HG02884 (cell line): ENCODE results near the gene HOXC9.

ENCODE experiments used
- ATAC-seq: cut with Tn5 transposase; IDR thresholded peaks from one replicate; pipeline ENCODE4 v1.9.1; 2021; ENCODE audit warnings: mild to moderate bottlenecking, moderate library complexity; ENCODE audit not compliant: unreplicated experiment

HOXC9 gene

DNA sequence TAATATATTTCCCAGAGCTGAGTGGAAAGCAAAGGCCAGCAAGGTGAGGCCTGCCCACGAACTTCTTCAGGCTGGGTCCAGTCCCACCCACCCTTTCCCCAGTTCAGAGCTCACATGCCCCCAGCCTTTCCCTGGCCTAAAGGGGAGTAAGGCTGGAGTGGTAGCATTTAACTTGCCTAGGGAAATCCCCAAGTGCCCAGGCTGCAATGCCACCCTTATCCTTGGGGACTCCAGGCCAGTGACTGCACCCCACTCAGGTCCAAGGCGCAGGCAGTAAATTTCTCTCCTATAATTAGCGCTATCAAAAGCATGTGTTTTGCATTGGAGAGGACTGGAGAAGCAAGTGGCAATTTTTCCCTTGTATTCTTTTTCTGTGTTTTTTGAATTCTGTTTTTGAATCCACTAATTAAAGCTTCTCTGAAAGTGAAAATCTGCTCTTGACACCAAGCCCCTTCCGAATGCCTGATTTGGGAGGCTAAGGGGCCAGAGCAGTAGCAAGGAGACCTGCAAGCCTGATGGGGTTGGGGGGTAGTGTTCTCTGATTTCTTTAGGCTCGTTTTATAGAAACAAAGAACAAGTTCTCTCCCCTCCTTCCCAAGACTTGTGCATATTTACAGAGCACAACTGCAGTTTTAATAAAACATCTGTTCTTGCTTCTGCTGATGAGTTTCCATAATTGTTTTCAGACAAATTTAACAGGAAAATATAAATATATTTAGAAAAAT is 24.8 kb downstream of the HOXC9 start:
- no peak for ATAC-seq

DNA sequence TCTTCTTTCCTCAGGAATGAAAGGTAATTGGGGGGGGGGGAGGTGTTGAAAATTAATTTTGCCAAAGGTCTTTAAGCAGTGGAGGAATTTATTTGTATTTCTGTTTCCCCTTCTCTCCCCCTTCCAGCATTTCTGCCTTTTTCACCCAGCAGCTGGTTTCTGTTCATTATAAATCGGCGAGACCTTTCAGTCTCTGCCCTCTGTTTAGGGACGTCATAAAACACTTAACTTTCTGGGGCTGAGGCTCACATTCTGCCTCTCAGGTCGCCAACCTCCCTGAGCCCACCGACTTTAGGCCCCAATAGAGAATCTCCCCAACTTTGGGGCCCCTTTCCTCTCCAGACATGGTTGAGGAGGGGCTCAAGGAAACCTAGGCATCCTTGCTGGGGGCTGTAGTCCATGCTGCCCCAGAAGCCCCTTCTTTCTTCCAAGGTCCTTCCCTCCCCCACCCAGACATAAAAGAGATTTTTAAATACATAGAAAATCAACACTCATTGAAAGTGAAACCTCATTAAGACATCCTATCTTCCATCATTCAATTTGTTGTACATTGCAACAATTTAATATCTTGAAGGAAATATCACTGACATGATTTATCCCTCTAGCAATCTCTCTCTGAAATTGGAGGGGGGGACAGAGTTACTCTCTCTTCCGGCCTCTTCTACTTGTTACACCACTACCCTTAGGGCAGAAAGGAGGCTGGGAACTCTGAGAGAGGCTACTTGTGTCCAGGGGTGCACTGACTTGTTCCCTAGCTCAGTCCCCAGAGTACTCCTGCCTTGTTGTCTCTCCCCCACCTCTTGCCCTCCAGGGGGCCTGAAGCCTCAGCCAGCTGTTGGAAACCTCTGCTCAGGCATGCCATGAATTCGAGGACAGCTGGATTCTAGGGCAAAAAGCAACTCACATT is 25.8 kb downstream of the HOXC9 start:
- ATAC-seq: no peak

DNA sequence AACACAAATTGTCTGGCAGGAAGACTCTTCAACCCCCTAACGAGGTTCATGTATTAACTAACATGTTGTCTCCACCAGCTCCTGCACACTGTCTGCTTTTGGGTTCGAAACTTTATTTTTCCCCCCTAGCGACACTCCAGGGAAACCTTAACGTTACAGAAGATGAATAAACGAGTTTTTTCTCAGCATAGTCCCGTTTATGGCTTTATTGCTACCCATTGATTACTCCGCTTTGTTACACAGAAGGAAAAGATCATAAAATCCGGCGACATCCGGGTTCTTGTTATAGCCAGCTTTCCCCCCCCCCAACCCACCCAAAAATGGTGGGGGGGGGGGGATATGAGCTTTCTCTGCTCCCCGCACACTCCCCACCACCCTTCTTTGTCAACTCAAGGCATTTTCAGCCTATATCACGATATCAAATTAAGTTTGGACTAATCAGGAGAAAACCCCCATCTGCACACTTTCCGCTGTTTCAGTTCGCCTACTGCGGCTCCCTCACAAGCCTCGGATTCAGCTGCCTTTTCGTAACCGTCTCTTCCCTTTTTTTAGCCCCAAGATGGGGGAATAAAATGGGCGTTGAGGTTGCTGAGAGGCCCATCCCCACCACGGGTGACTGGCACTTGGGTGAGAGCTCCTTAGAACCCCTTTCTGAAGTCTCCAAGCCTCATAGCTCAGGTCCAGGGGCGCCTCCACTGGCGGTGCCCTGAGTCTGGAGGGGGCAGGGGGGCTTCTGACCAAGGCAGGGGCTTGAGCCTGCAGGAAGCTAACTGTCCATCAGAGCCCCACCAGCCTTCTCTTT is 26.9 kb downstream of the HOXC9 start:
- no peak for ATAC-seq

DNA sequence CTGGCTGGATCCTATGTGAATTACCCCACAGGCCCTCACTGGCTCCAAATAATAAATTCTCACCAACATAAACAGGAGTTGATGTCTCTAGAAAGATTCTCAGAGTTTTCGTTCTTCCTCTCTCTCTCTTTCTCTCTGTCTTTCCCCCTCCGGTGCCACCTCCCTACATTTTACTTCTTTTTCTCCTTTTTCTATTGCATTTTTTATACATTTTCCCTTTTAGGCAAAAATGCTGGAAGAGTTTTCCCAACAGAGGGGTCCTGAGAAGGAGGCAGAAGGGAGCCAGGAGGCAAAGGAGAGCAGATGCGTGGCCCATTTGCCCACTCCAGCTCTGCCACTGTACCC is 27.5 kb downstream of the HOXC9 start:
- ATAC-seq: no peak

DNA sequence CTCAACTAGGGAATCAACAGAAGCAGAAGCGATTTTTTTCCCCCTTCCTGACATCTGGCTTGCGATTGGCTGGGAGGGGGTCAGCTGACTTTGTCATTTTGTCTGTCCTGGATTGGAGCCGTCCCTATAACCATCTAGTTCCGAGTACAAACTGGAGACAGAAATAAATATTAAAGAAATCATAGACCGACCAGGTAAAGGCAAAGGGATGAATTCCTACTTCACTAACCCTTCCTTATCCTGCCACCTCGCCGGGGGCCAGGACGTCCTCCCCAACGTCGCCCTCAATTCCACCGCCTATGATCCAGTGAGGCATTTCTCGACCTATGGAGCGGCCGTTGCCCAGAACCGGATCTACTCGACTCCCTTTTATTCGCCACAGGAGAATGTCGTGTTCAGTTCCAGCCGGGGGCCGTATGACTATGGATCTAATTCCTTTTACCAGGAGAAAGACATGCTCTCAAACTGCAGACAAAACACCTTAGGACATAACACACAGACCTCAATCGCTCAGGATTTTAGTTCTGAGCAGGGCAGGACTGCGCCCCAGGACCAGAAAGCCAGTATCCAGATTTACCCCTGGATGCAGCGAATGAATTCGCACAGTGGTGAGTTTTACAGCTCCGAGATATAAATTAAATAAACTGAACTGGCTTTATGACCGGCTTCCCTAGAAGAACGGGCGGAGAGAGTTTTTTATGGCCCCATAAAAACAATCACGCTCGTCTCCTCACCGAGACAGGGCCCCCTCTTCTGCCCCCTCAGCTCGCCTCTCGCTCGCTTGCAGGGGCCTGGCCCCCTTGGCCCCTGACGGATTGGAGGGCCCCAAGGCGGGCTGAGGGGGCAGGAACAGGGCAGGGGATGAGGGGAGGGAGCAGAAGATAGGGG is 28.6 kb downstream of the HOXC9 start, which contains the start of gene HOXC6:
Gene HOXC6, plus strand, starts transcription at position 127 of the 888 bp plus-strand sequence. Its CDS starts 82 bp downstream, at position 209.
- no peak for ATAC-seq

DNA sequence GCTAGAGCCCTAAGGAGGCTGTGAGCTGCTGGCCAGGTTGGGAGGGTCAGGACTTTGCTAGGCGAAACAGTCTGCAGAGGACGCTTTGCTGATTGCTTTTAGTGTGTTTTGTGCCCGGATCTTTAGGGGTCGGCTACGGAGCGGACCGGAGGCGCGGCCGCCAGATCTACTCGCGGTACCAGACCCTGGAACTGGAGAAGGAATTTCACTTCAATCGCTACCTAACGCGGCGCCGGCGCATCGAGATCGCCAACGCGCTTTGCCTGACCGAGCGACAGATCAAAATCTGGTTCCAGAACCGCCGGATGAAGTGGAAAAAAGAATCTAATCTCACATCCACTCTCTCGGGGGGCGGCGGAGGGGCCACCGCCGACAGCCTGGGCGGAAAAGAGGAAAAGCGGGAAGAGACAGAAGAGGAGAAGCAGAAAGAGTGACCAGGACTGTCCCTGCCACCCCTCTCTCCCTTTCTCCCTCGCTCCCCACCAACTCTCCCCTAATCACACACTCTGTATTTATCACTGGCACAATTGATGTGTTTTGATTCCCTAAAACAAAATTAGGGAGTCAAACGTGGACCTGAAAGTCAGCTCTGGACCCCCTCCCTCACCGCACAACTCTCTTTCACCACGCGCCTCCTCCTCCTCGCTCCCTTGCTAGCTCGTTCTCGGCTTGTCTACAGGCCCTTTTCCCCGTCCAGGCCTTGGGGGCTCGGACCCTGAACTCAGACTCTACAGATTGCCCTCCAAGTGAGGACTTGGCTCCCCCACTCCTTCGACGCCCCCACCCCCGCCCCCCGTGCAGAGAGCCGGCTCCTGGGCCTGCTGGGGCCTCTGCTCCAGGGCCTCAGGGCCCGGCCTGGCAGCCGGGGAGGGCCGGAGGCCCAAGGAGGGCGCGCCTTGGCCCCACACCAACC is 29.8 kb downstream of the HOXC9 start:
- ATAC-seq: no peak

DNA sequence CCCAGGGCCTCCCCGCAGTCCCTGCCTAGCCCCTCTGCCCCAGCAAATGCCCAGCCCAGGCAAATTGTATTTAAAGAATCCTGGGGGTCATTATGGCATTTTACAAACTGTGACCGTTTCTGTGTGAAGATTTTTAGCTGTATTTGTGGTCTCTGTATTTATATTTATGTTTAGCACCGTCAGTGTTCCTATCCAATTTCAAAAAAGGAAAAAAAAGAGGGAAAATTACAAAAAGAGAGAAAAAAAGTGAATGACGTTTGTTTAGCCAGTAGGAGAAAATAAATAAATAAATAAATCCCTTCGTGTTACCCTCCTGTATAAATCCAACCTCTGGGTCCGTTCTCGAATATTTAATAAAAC is 30.5 kb downstream of the HOXC9 start:
- ATAC-seq: no peak

DNA sequence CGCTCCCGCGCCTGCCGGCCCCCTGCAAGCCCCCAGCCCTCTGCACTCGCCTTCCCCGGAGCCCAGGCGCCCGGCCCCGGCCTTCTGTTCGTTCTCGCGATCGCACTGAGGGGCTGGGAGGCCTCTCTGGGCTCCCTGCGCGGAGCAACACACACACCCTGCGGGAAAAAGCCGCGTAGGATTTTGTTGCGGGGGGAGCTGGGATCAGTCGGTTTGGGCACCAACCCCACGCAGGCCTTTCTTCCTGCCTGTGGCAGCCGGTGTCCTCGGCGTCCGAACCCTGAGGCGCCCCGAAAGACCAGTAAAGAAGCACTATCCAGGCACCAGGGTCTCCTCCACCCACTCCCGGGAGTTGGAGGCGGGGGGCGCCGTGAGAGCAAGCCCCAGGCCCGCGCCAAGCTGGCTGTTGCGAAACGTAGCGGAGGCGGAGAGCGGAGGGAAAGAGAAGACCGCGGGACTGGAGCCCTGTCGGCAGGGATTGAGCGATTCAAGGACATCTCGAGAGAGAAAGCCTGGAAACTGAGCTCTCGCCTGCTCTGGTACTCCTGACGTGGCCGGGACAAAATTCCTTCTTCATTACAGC is 31.0 kb downstream of the HOXC9 start:
- ATAC-seq: no peak

DNA sequence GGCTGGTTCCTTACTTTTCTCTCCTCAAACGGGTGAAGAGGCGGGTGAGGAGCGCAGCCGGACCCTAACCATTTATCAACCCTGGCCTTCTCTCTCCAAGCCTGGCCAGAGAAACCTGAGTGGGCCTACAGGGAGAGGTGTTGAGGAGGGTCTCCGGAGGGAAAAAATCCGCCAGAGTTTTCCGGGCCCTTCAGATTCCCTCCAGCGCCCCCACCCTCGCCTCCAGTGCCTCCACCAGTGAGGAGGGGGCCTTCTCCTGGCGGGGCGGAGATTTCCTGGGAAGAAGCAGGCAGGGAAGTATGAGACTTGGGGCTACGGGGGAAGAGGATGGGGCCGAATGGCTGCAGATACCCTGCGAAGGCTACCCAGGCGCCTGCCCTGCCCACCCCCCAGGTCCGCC is 31.5 kb downstream of the HOXC9 start:
- no peak for ATAC-seq

DNA sequence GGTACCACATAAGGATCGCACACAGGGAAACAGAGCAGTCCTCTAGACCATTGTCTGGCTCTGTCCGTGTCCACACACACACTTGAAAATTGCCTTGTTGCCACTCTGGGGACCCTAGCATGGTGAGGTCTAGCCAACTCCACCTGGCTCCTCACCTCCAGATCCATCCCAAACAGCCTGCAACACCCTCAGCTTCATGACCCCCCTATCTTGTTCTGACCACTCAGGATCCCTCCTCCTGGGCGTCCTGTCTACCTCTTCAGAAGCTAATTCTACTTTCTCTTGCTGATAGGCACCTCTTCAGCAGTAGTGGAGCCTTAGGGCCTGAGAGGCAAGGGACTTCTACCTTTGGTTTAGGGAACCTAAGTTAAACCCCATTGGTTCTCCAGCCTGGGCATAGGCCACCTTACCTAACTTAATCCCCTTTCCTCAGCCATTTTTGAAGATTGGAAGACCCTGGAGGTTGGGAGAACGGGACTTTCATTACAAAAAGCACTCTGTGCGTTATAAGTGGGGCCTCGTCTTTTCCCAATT is 32.2 kb downstream of the HOXC9 start:
- no peak for ATAC-seq

DNA sequence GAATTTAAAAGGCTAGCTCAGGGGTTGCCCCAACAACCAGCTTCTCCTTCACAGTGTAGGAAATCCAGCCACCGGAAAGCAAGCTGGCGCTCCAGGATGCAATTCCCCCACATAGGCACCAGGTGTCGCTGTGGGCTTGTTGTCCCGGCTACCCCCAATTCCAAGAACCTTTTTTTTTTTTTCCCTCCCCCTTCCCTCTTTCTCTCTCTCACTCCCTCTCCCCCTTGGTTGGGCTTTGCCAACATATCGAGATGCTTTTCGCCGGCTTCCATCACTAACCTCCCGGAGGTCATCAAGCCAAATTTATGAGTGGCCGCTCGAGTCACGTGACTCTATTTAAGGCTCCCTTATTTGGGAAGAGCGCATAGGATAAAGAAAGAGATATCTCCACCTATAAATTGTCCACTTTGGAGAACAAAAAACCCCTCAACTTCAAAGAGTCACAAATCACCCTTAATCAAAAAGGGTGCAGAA is 32.7 kb downstream of the HOXC9 start, which contains the start of gene HOXC5:
Gene HOXC5, plus strand, starts transcription at position 424 of the 474 bp plus-strand sequence. CDS start 73 bp downstream, outside the sequence.
- ATAC-seq: no peak

DNA sequence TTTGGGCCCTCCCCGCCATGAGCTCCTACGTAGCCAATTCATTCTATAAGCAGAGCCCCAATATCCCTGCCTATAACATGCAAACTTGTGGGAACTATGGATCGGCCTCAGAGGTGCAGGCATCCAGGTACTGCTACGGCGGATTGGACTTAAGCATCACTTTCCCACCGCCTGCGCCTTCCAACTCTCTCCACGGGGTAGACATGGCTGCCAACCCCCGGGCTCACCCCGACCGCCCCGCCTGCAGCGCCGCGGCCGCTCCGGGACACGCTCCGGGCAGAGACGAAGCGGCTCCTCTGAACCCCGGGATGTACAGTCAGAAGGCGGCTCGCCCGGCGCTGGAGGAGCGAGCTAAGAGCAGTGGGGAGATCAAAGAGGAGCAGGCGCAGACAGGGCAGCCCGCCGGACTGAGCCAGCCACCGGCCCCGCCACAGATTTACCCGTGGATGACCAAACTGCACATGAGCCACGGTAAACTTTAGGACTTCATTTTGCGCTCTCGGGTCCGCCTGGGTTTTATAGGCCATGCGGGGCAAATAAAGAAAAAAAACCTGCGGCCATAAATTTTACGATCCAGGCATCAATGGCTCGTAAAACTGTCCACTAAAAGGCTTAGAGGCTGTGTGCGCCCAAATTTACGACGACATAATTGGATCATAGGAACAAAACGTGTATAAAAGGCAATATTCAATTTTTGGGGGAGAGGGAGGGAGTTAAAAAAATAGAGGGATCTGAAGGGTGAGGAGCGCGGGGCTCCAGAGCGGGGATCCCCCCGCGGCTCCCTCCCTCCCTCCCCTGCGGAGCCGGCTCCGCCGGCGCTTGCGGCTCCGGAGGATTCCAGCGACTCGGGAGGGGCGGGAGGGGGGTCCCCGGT is 33.4 kb downstream of the HOXC9 start:
- no peak for ATAC-seq

DNA sequence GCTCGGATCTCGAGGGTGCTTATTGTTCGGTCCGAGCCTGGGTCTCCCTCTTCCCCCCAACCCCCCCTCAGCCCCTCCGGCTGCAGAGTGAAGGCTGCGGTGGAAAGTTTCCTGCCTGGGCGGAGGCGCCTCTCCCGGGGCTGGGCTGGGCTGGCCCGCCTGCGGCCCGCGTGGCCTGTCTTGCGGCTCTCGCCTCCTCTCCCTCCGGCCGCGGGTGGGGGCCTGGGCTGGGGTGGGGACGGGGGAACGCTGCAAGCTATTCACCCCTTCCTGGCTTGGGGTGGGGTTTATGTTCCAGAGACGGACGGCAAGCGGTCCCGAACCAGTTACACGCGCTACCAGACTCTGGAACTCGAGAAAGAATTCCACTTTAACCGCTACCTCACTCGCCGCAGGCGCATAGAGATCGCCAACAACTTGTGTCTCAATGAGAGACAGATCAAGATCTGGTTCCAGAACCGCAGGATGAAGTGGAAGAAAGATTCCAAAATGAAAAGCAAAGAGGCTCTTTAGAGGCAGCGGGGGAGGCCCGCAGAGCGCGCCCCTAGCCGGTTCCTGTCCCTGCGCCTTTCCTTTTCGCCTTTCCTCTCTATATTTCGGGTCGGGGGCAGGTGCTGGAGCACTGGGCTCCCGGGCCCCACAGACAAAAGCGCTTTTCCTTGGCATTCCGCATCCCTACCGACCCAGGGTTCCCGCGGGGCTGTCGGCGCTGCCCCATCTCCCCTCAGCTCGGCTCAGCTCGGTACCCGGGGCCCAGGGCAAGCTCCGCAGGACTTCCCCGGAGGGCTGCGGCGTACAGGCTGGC is 34.2 kb downstream of the HOXC9 start:
- no peak for ATAC-seq

DNA sequence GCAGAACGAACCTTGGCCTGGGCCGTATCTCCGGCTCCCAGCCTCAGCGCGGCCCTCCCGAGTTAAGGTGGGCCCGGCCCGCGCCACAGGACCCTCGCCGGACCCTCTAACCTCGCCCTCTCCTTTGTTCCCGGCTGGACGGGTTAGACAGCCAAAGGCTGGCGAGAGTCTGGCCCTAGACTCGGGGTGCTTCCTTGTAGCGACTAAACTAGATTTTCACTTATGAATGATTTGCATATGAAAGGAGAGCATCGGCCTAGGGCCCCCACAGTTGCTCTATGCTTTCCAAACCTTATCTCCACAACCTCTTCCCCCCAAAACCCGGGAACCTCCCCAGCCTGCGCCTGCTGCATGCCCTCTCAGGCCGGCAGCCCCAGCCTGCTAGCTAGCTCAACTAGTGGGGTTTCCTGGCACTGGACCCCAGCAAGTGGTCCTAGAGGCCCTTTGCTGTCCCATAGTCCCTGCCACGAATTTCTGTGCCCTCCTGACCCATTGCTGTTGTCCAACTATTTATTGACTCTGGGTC is 34.9 kb downstream of the HOXC9 start:
- no peak for ATAC-seq

DNA sequence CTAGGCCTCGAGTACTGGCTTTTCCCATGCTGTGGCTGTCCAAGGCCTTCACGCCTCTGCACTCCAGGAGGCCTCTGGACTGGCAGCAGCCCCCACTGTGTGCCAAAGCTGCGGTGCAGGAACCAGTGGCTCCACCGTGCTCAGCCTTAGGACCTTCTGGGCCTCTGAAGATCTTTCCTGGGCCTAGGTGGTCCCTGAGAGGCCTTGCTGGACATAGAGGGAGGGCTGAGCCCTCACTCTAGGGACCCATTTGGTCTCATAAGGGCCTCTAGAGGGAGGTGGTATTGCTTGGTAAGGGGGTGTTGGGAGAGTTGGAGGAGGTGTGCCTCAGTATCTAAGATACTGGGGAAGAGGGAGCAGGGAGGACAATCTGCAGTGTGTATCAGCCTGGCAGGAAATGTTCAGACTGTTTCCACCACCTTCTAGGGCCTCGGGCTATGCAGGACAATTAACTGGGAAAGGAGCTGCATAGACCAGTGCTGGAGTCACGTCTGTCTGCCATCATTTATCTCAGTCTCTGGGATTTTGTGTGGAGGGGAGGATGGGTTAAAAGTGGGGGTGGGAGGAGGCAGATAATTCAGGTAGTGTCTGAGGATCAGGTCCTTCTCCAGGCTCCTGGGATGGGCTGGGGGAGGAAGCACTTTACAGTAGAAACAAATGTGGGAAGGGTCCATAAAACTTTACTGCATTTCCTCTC is 35.8 kb downstream of the HOXC9 start:
- no peak for ATAC-seq
